Neural crest cell (in vitro differentiated cells): ENCODE data around the gene USP31. TPM values are rescaled to one million over a fixed set of nuclear protein-coding genes. Genes with fewer than 3 reads are reported as not detected.

ENCODE experiments used
- DNase-seq: peaks from one replicate; pipeline ENCODE4 v3.0.0; 2021; ENCODE audit warnings: low read depth, mixed read lengths, low spot score
- H3K27ac Mint-ChIP-seq: one replicate; pipeline ENCODE4 v1.8.0; 2021; ENCODE audit warnings: mild to moderate bottlenecking, mixed read lengths; ENCODE audit not compliant: unreplicated experiment
- H3K27me3 Mint-ChIP-seq: 2 replicates; pipeline ENCODE4 v1.8.0; 2021; ENCODE audit warnings: low read depth, mild to moderate bottlenecking, mixed read lengths
- H3K36me3 Mint-ChIP-seq: 2 replicates; pipeline ENCODE4 v1.8.0; 2021; ENCODE audit warnings: low read depth, mild to moderate bottlenecking, mixed read lengths
- H3K4me1 Mint-ChIP-seq: 2 replicates; pipeline ENCODE4 v1.8.0; 2021; ENCODE audit warnings: mixed read lengths
- H3K4me3 Mint-ChIP-seq: one replicate; pipeline ENCODE4 v1.8.0; 2021; ENCODE audit warnings: mild to moderate bottlenecking, mixed read lengths
- H3K9me3 Mint-ChIP-seq: 2 replicates; pipeline ENCODE4 v1.8.0; 2021; ENCODE audit warnings: mixed read lengths
- CTCF ChIP-seq: fragments of 200-600 bp; sonication (generic); conservative IDR thresholded peaks from 2 replicates; pipeline ENCODE4 v1.5.0; 2021; ENCODE audit warnings: antibody characterized with exemption, mild to moderate bottlenecking
- total RNA-seq: library from RNA; stranded (reverse); gene quantifications from 2 replicates; pipeline ENCODE4 v1.2.1, GENCODE V29; 2021

USP31 gene
- total RNA-seq, 1 donor from 2014 or later: 13.7 TPM

GRCh38 chr16:23071196-23072083 is 77.8 kb downstream of the USP31 start:
- no peak for TF ChIP-seq CTCF
- Mint-ChIP-seq H3K27ac (no peak overlapping the region), H3K4me1 (no peaks in the 10 kb centered on the region), H3K27me3 (no peaks in the 10 kb centered on the region), H3K4me3 (no peak overlapping the region), H3K36me3 (peaks cover 7% of the 10 kb centered on the region), H3K9me3 (no peaks in the 10 kb centered on the region)
- no peak for DNase-seq

GRCh38 chr16:23069844-23070243 is 79.4 kb downstream of the USP31 start:
- peaks cover 7% of the 10 kb centered on the region for H3K36me3 Mint-ChIP-seq
- H3K27ac Mint-ChIP-seq: no peak overlapping the region
- TF ChIP-seq CTCF: no peak
- no peaks in the 10 kb centered on the region for H3K27me3 Mint-ChIP-seq
- H3K4me1 Mint-ChIP-seq: no peaks in the 10 kb centered on the region
- no peaks in the 10 kb centered on the region for H3K9me3 Mint-ChIP-seq
- no peak overlapping the region for H3K4me3 Mint-ChIP-seq
- DNase-seq: no peak

- H3K4me3 Mint-ChIP-seq: no peak overlapping the region
- no peaks in the 10 kb centered on the region for H3K9me3 Mint-ChIP-seq
- H3K4me1 Mint-ChIP-seq: no peaks in the 10 kb centered on the region
Measured at GRCh38 chr16:23068079-23068736, 81.0 kb downstream of the USP31 start.

GRCh38 chr16:23066676-23067075 is 82.6 kb downstream of the USP31 start:
- TF ChIP-seq CTCF: no peak
- H3K27me3 Mint-ChIP-seq: no peaks in the 10 kb centered on the region
- DNase-seq: no peak
- H3K36me3 Mint-ChIP-seq: peaks cover 7% of the 10 kb centered on the region
- no peaks in the 10 kb centered on the region for H3K4me1 Mint-ChIP-seq
- no peak overlapping the region for H3K27ac Mint-ChIP-seq
- H3K9me3 Mint-ChIP-seq: no peaks in the 10 kb centered on the region
- no peak overlapping the region for H3K4me3 Mint-ChIP-seq

More at GRCh38 chr16:23068079-23068736, 81.0 kb downstream of the USP31 start:
- Mint-ChIP-seq H3K27ac (no peak overlapping the region), H3K27me3 (no peaks in the 10 kb centered on the region), H3K36me3 (peaks cover 7% of the 10 kb centered on the region)
- DNase-seq: no peak
- no peak for TF ChIP-seq CTCF

GRCh38 chr16:23064639-23065038 is 84.6 kb downstream of the USP31 start:
- DNase-seq: no peak
- no peaks in the 10 kb centered on the region for H3K9me3 Mint-ChIP-seq
- peaks cover 4% of the 10 kb centered on the region for H3K36me3 Mint-ChIP-seq
- no peaks in the 10 kb centered on the region for H3K4me1 Mint-ChIP-seq
- TF ChIP-seq CTCF: no peak
- H3K27ac Mint-ChIP-seq: no peak overlapping the region
- no peaks in the 10 kb centered on the region for H3K27me3 Mint-ChIP-seq
- no peak overlapping the region for H3K4me3 Mint-ChIP-seq
